Measurements from ENCODE around the gene LDB2. TPM values are rescaled to one million over a fixed set of nuclear protein-coding genes. Genes with fewer than 3 reads are reported as not detected.

Gene LDB2
- total RNA-seq, 2 donors from 2014 or later, result 3.2 to 7.9 TPM

DNA sequence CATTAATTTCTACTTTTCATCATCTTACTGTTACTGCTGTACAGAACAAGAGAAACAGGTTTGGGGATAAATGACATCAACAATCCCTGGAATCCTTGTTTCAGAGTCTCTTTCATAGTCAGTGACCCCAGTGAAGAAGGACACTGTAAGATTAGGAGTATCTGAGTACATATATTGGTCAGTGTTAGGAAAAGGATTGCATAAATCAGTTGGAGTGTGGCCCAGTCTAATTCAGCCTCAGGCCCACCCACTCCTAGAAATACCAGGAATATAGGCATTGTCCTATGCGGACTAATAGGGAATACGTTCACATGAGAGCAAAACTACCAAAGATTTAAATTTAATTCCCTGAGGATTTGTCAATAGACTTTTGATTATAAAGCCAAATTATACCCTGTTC lies 237.8 kb downstream of the LDB2 start:
- Histone ChIP-seq H3K9ac (ENCODE audit: low read depth in 2 of 2, low read length in 2 of 2) (no peak overlapping the region), H3K27me3 (no peaks in the 10 kb centered on the region), H3K9me3 (no peaks in the 10 kb centered on the region), H3K27ac (no peak overlapping the region), H3K4me3 (no peak overlapping the region), H3K36me3 (no peaks in the 10 kb centered on the region), H3K4me1 (no peaks in the 10 kb centered on the region)
- TF ChIP-seq, protein P1, sequence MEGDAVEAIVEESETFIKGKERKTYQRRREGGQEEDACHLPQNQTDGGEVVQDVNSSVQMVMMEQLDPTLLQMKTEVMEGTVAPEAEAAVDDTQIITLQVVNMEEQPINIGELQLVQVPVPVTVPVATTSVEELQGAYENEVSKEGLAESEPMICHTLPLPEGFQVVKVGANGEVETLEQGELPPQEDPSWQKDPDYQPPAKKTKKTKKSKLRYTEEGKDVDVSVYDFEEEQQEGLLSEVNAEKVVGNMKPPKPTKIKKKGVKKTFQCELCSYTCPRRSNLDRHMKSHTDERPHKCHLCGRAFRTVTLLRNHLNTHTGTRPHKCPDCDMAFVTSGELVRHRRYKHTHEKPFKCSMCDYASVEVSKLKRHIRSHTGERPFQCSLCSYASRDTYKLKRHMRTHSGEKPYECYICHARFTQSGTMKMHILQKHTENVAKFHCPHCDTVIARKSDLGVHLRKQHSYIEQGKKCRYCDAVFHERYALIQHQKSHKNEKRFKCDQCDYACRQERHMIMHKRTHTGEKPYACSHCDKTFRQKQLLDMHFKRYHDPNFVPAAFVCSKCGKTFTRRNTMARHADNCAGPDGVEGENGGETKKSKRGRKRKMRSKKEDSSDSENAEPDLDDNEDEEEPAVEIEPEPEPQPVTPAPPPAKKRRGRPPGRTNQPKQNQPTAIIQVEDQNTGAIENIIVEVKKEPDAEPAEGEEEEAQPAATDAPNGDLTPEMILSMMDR (IDR thresholded peaks at IDR 0.05), result no peak
- intact Hi-C loops (cut with DNase I), result no loop called here
- no peak for DNase-seq

DNA sequence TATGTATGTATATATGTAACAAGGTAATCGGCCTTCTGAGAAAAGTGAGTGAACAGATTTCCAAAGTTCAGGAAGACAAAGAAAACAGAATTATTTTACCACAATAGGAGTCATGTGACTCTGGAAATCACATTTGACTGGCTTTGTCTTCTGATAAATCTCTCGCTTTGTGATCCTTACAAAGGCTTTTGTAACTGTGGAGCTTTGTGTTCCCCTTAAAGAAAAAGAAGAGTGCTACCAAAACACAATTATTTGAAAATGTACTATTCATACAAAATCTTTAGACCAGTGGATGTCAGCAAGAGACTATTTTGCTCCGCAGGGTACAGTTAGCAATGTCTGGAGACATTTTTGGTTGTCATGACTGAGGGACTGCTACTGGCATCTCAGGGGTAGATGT lies 238.8 kb downstream of the LDB2 start:
- Histone ChIP-seq H3K4me3 (no peak overlapping the region), H3K9me3 (no peaks in the 10 kb centered on the region), H3K36me3 (no peaks in the 10 kb centered on the region), H3K27ac (no peak overlapping the region), H3K27me3 (no peaks in the 10 kb centered on the region), H3K4me1 (no peaks in the 10 kb centered on the region), H3K9ac (ENCODE audit: low read depth in 2 of 2, low read length in 2 of 2) (no peak overlapping the region)
- no peak for DNase-seq
- intact Hi-C loops (cut with DNase I), result no loop called here
- TF ChIP-seq, protein P1 (IDR thresholded peaks at IDR 0.05), result no peak

- Histone ChIP-seq H3K9me3 (no peaks in the 10 kb centered on the region), H3K4me3 (no peak overlapping the region)
These were observed 239.4 kb downstream of the LDB2 start for GRCh38 chr4:16659079-16659478.

DNA sequence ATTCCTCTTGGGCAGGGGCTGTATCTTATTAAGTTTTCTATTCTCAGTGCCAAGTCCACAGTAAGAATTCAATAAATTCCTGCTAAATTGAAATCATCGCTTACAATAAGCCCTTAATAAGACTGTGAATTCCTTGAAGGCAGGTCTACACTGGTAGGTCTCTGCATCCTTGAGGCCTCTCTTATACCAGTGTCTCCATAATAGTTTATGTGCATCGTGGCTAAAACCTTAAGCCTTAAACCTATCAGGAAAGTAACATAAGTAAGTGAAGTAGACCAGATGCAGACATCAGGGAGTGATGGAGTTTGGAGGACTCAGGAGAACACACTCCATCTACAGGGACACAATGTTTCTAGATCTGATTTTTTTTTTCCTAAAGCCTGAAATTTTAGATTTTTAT lies 240.3 kb downstream of the LDB2 start:
- no peak overlapping the region for H3K9ac ChIP-seq (ENCODE audit: low read depth in 2 of 2, low read length in 2 of 2)
- DNase-seq, result no peak
- H3K36me3 ChIP-seq, result no peaks in the 10 kb centered on the region
- H3K4me3 ChIP-seq, result no peak overlapping the region
- no peak overlapping the region for H3K27ac ChIP-seq
- no peaks in the 10 kb centered on the region for H3K4me1 ChIP-seq
- no peaks in the 10 kb centered on the region for H3K27me3 ChIP-seq
- intact Hi-C loops (cut with DNase I), result no loop called here
- no peaks in the 10 kb centered on the region for H3K9me3 ChIP-seq
- TF ChIP-seq, protein P1 (IDR thresholded peaks at IDR 0.05), result no peak

More at GRCh38 chr4:16659079-16659478, 239.4 kb downstream of the LDB2 start:
- Histone ChIP-seq H3K9ac (ENCODE audit: low read depth in 2 of 2, low read length in 2 of 2) (no peak overlapping the region), H3K27me3 (no peaks in the 10 kb centered on the region), H3K27ac (no peak overlapping the region), H3K36me3 (no peaks in the 10 kb centered on the region), H3K4me1 (no peaks in the 10 kb centered on the region)
- no peak for DNase-seq
- TF ChIP-seq, protein P1 (IDR thresholded peaks at IDR 0.05), result no peak
- intact Hi-C loops (cut with DNase I), result no loop called here

GRCh38 chr4:16655111-16655510 lies 243.3 kb downstream of the LDB2 start:
- Histone ChIP-seq H3K27me3 (no peaks in the 10 kb centered on the region), H3K27ac (no peak overlapping the region), H3K9ac (ENCODE audit: low read depth in 2 of 2, low read length in 2 of 2) (no peak overlapping the region), H3K36me3 (no peaks in the 10 kb centered on the region), H3K4me1 (no peaks in the 10 kb centered on the region), H3K9me3 (no peaks in the 10 kb centered on the region), H3K4me3 (no peak overlapping the region)
- intact Hi-C loops (cut with DNase I), result no loop called here
- DNase-seq, result no peak
- TF ChIP-seq, protein P1 (IDR thresholded peaks at IDR 0.05), result no peak

All from colonic mucosa (tissue), 4 donors.